HepG2 (cell line): Measurements from ENCODE around the gene KPNA3. TPM values are rescaled to one million over a fixed set of nuclear protein-coding genes. Genes with fewer than 3 reads are reported as not detected.

Experiments used
- CEBPG ChIP-seq: IDR thresholded peaks from 2 replicates; pipeline ENCODE4 v1.6.1; 2016
- DZIP1 ChIP-seq: sonication (generic); formaldehyde crosslinking; IDR thresholded peaks from 2 replicates; pipeline ENCODE4 v1.5.0; 2020; ENCODE audit warnings: mild to moderate bottlenecking, missing genetic modification reagents
- FOSL2 ChIP-seq: sonication (generic); formaldehyde crosslinking; IDR thresholded peaks from 2 replicates; pipeline ENCODE4 v1.4.0; 2020; ENCODE audit warnings: missing genetic modification reagents
- HOXA7 ChIP-seq: sonication (generic); formaldehyde crosslinking; IDR thresholded peaks from 2 replicates; pipeline ENCODE4 v1.8.1; 2022; ENCODE audit warnings: mild to moderate bottlenecking, missing genetic modification reagents, moderate library complexity
- MTA3 ChIP-seq: sonication (generic); formaldehyde crosslinking; IDR thresholded peaks from 2 replicates; pipeline ENCODE4 v1.4.0; 2020; ENCODE audit warnings: missing genetic modification reagents
- PBX2 ChIP-seq: IDR thresholded peaks from 2 replicates; pipeline ENCODE4 v1.6.1; 2016; ENCODE audit warnings: control low read depth
- PBX3 ChIP-seq: sonication (generic); formaldehyde crosslinking; IDR thresholded peaks from 2 replicates; pipeline ENCODE4 v1.8.1; 2023; ENCODE audit warnings: missing genetic modification reagents, inconsistent platforms, borderline replicate concordance
- SAP130 ChIP-seq: IDR thresholded peaks from 2 replicates; pipeline ENCODE4 v1.6.1; 2016; ENCODE audit warnings: low read depth
- SMC3 ChIP-seq: IDR thresholded peaks from 2 replicates; pipeline ENCODE4 v1.6.1; 2011; ENCODE audit warnings: low read length, improper control_type of control experiment
- SRSF4 ChIP-seq: fragments of 200-400 bp; formaldehyde crosslinking; IDR thresholded peaks from one replicate; pipeline ENCODE4 v1.6.1; 2018; ENCODE audit warnings: mild to moderate bottlenecking, low read depth, low read length, moderate library complexity; ENCODE audit not compliant: poor library complexity, severe bottlenecking
- THRA ChIP-seq: sonication (generic); formaldehyde crosslinking; IDR thresholded peaks from 2 replicates; pipeline ENCODE4 v1.4.0; 2020; ENCODE audit warnings: missing genetic modification reagents, borderline replicate concordance
- TRIM24 ChIP-seq: sonication (generic); formaldehyde crosslinking; IDR thresholded peaks from 2 replicates; pipeline ENCODE4 v1.8.0; 2022; ENCODE audit warnings: mild to moderate bottlenecking, missing genetic modification reagents
- ZFP36L2 ChIP-seq: sonication (generic); formaldehyde crosslinking; IDR thresholded peaks from 2 replicates; pipeline ENCODE4 v1.4.0; 2020; ENCODE audit warnings: missing genetic modification reagents
- ZFY ChIP-seq: sonication (generic); formaldehyde crosslinking; IDR thresholded peaks from 2 replicates; pipeline ENCODE4 v1.4.0; 2020; ENCODE audit warnings: missing genetic modification reagents
- ZNF441 ChIP-seq: sonication (generic); formaldehyde crosslinking; IDR thresholded peaks from 2 replicates; pipeline ENCODE4 v1.7.0; 2021; ENCODE audit warnings: missing genetic modification reagents, borderline replicate concordance
- ZNF609 ChIP-seq: sonication (generic); formaldehyde crosslinking; IDR thresholded peaks from 2 replicates; pipeline ENCODE4 v1.4.0; 2020; ENCODE audit warnings: mild to moderate bottlenecking, missing genetic modification reagents, borderline replicate concordance
- polyA plus RNA-seq, 8 experiments: library from polyadenylated mRNA; depleted of rRNA in 3 of 8; stranded (reverse) in 7 of 8; unstranded in 1 of 8; fragments of >200 nt; fragmentation: Illumina TruSeq in 4 of 8; extraction: Trizol in 4 of 8; gene quantifications; 2 replicates each; pipeline versions ENCODE4 v1.2.1 to v1.2.3, GENCODE V29; 2011 to 2016; ENCODE audit warnings: low read depth in 4 of 8, missing spikeins in 1 of 8, mixed read lengths in 1 of 8; ENCODE audit not compliant: insufficient read depth in 1 of 8
- total RNA-seq, 5 experiments: library from RNA; depleted of rRNA; stranded (reverse); fragments of >200 nt; fragmentation: Illumina TruSeq; extraction: Trizol; gene quantifications; 2 replicates each; pipeline ENCODE4 v1.2.3, GENCODE V29; 2016; ENCODE audit warnings: low read depth in 1 of 5

KPNA3 gene
- total and polyA plus RNA-seq, 2 of the 13 experiments (the other 11 are each of a cell fraction or from before 2014, with no cell fraction given): 13.0 to 28.9 TPM

GRCh38 chr13:49746111-49746510 lies 46.4 kb downstream of the KPNA3 start (continued):
- TF ChIP-seq ZNF609 (CRISPR knock-in tag) (peak; percentile 92), PBX3 (no peak), SMC3 (no peak), PBX2 (CRISPR knock-in tag) (no peak), THRA (CRISPR knock-in tag) (peak; percentile 79; the same call in 1 of the 2 replicates), ZFP36L2 (CRISPR knock-in tag) (no peak), SRSF4 (no peak), ZFY (CRISPR knock-in tag) (no peak), TRIM24 (no peak), MTA3 (CRISPR knock-in tag) (no peak), CEBPG (no peak), ZNF441 (CRISPR knock-in tag) (no peak), SAP130 (CRISPR knock-in tag) (peak; percentile 81), HOXA7 (CRISPR knock-in tag) (no peak), FOSL2 (peak; percentile 58), DZIP1 (CRISPR knock-in tag) (no peak)
